Neural progenitor cell (in vitro differentiated cells): ENCODE data around the gene ANO1. TPM values are rescaled to one million over a fixed set of nuclear protein-coding genes. Genes with fewer than 3 reads are reported as not detected.

Experiments used
- DNase-seq: peaks from one replicate; pipeline ENCODE4 v3.0.0-alpha.2; 2016; ENCODE audit warnings: low spot score
- H2AFZ ChIP-seq: fragments of 200-600 bp; sonication (generic); replicated peaks from 2 replicates; pipeline ENCODE4 v1.6.1; 2016; ENCODE audit warnings: antibody characterized with exemption
- H3F3A ChIP-seq: fragments of 200-600 bp; sonication (generic); 2 replicates; pipeline ENCODE4 v1.6.1; 2016; ENCODE audit warnings: antibody characterized with exemption, low read depth
- H3K27ac ChIP-seq: fragments of 200-600 bp; sonication (generic); 2 replicates; pipeline ENCODE4 v1.5.1; 2016; ENCODE audit warnings: mild to moderate bottlenecking
- H3K27me3 ChIP-seq: fragments of 200-600 bp; sonication (generic); 2 replicates; pipeline ENCODE4 v1.6.1; 2016; ENCODE audit warnings: mild to moderate bottlenecking, moderate library complexity
- H3K36me3 ChIP-seq: fragments of 200-600 bp; sonication (generic); 2 replicates; pipeline ENCODE4 v1.5.1; 2016
- H3K4me1 ChIP-seq: fragments of 200-600 bp; sonication (generic); 2 replicates; pipeline ENCODE4 v1.6.1; 2016; ENCODE audit warnings: mixed run types
- H3K4me2 ChIP-seq: fragments of 200-600 bp; sonication (generic); 2 replicates; pipeline ENCODE4 v1.6.1; 2016
- H3K4me3 ChIP-seq: fragments of 200-600 bp; sonication (generic); 2 replicates; pipeline ENCODE4 v1.5.1; 2016
- H3K79me2 ChIP-seq: fragments of 200-600 bp; sonication (generic); 2 replicates; pipeline ENCODE4 v1.6.1; 2016; ENCODE audit warnings: low read depth
- H3K9ac ChIP-seq: fragments of 200-600 bp; sonication (generic); 2 replicates; pipeline ENCODE4 v1.6.1; 2016
- H3K9me3 ChIP-seq: fragments of 200-600 bp; sonication (generic); 2 replicates; pipeline ENCODE4 v1.5.1; 2016; ENCODE audit warnings: low read depth
- H4K20me1 ChIP-seq: fragments of 200-600 bp; sonication (generic); 2 replicates; pipeline ENCODE4 v1.6.1; 2016; ENCODE audit warnings: low read depth
- H3K27ac Mint-ChIP-seq: 3 replicates; pipeline ENCODE4 v1.8.0; 2021; ENCODE audit warnings: mixed read lengths
- H3K27me3 Mint-ChIP-seq: 2 replicates; pipeline ENCODE4 v1.8.0; 2022; ENCODE audit warnings: low read depth, mild to moderate bottlenecking, inconsistent platforms, moderate library complexity, mixed read lengths; ENCODE audit not compliant: insufficient read depth
- H3K36me3 Mint-ChIP-seq: 3 replicates; pipeline ENCODE4 v1.8.0; 2021; ENCODE audit warnings: mixed read lengths
- H3K4me1 Mint-ChIP-seq: 3 replicates; pipeline ENCODE4 v1.8.0; 2021; ENCODE audit warnings: mixed read lengths
- H3K4me3 Mint-ChIP-seq: 3 replicates; pipeline ENCODE4 v1.8.0; 2021; ENCODE audit warnings: mild to moderate bottlenecking, moderate library complexity, mixed read lengths
- H3K9me3 Mint-ChIP-seq: 3 replicates; pipeline ENCODE4 v1.8.0; 2020; ENCODE audit warnings: mixed read lengths
- EZH2 ChIP-seq: fragments of 200-600 bp; sonication (generic); IDR thresholded peaks from 2 replicates; pipeline ENCODE4 v1.6.1; 2017; ENCODE audit warnings: antibody characterized with exemption, mild to moderate bottlenecking, moderate library complexity
- EZH2phosphoT487 ChIP-seq: fragments of 200-600 bp; sonication (generic); IDR thresholded peaks from 2 replicates; pipeline ENCODE4 v1.6.1; 2017; ENCODE audit warnings: antibody characterized with exemption
- total RNA-seq: library from RNA; depleted of rRNA; stranded (reverse); fragments of >200 nt; gene quantifications from 2 replicates; pipeline ENCODE4 v1.2.3, GENCODE V29; 2015; ENCODE audit warnings: low replicate concordance
- TF ChIP-seq, protein P1 (sequence below): fragments of 200-600 bp; sonication (generic); IDR thresholded peaks from 2 replicates; pipeline ENCODE4 v1.5.1; 2017; ENCODE audit warnings: antibody characterized with exemption, mild to moderate bottlenecking

ANO1 gene
- total RNA-seq, 1 donor from 2014 or later, result not detected

DNA sequence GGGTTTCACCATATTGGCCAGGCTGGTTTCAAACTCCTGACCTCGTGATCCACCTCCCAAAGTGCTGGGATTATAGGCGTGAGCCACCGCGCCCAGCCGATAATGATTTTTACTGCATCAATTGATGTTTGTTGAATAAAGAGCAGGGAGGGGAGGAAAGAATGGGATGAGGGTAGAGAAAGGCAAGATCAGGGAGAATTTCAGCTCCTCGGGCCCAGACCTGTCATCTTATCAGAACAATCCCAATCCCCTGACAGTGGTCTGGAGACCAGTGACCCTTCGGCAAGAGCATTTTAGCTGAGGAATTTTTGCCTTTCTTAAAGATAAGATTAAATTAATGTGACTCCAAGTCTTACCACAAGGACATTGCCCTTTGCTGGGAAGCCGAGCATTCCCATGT is 15.0 kb upstream of the ANO1 start:
- Histone ChIP-seq H3K36me3 (no peaks in the 10 kb centered on the region), H3K4me2 (no peak overlapping the region), H3K9me3 (no peaks in the 10 kb centered on the region), H2AFZ (no peak overlapping the region), H3K27ac (no peak overlapping the region), H3K4me3 (no peak overlapping the region), H3K9ac (no peak overlapping the region), H3K4me1 (peaks cover 7% of the 10 kb centered on the region), H4K20me1 (peaks cover 6% of the 10 kb centered on the region), H3K79me2 (no peaks in the 10 kb centered on the region), H3F3A (peaks cover 9% of the 10 kb centered on the region), H3K27me3 (no peaks in the 10 kb centered on the region)
- no peak overlapping the region for H3K4me3 Mint-ChIP-seq
- H3K27ac Mint-ChIP-seq, result no peak overlapping the region
- no peak for TF ChIP-seq EZH2phosphoT487
- TF ChIP-seq, protein P1, sequence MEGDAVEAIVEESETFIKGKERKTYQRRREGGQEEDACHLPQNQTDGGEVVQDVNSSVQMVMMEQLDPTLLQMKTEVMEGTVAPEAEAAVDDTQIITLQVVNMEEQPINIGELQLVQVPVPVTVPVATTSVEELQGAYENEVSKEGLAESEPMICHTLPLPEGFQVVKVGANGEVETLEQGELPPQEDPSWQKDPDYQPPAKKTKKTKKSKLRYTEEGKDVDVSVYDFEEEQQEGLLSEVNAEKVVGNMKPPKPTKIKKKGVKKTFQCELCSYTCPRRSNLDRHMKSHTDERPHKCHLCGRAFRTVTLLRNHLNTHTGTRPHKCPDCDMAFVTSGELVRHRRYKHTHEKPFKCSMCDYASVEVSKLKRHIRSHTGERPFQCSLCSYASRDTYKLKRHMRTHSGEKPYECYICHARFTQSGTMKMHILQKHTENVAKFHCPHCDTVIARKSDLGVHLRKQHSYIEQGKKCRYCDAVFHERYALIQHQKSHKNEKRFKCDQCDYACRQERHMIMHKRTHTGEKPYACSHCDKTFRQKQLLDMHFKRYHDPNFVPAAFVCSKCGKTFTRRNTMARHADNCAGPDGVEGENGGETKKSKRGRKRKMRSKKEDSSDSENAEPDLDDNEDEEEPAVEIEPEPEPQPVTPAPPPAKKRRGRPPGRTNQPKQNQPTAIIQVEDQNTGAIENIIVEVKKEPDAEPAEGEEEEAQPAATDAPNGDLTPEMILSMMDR, result no peak
- TF ChIP-seq EZH2, result no peak
- DNase-seq, result no peak
- H3K4me1 Mint-ChIP-seq, result peaks cover 17% of the 10 kb centered on the region
- no peaks in the 10 kb centered on the region for H3K36me3 Mint-ChIP-seq
- H3K9me3 Mint-ChIP-seq, result peaks cover 3% of the 10 kb centered on the region
- H3K27me3 Mint-ChIP-seq, result peaks cover 14% of the 10 kb centered on the region

GRCh38 chr11:70063555-70063954 is 14.6 kb upstream of the ANO1 start:
- H3K36me3 ChIP-seq, result no peaks in the 10 kb centered on the region
- H3K4me1 Mint-ChIP-seq, result peaks cover 21% of the 10 kb centered on the region
- H4K20me1 ChIP-seq, result peaks cover 6% of the 10 kb centered on the region
- peaks cover under 1% of the 10 kb centered on the region for H3K27me3 ChIP-seq
- peak overlapping the region; percentile 1 for H3K4me3 Mint-ChIP-seq
- no peak overlapping the region for H3K4me3 ChIP-seq
- TF ChIP-seq, protein P1, result no peak
- TF ChIP-seq EZH2 (no peak), EZH2phosphoT487 (no peak)
- H3K27ac ChIP-seq, result no peak overlapping the region
- no peaks in the 10 kb centered on the region for H3K9me3 ChIP-seq
- no peaks in the 10 kb centered on the region for H3K36me3 Mint-ChIP-seq
- H3K9me3 Mint-ChIP-seq, result peaks cover 3% of the 10 kb centered on the region
- H3K79me2 ChIP-seq, result no peaks in the 10 kb centered on the region
- H3K9ac ChIP-seq, result no peak overlapping the region
- peaks cover 11% of the 10 kb centered on the region for H3K4me1 ChIP-seq
- no peak overlapping the region for H2AFZ ChIP-seq
- no peak overlapping the region for H3K4me2 ChIP-seq
- DNase-seq, result no peak
- peak overlapping the region; percentile 39 for H3K27ac Mint-ChIP-seq
- peaks cover 13% of the 10 kb centered on the region for H3F3A ChIP-seq
- peaks cover 15% of the 10 kb centered on the region for H3K27me3 Mint-ChIP-seq

- Histone ChIP-seq H3K27me3 (peaks cover 7% of the 10 kb centered on the region), H3K27ac (no peak overlapping the region), H3K4me3 (no peak overlapping the region), H3K9me3 (no peaks in the 10 kb centered on the region), H3K4me2 (no peak overlapping the region), H2AFZ (no peak overlapping the region), H3K9ac (no peak overlapping the region), H3K4me1 (peaks cover 18% of the 10 kb centered on the region), H3K36me3 (no peaks in the 10 kb centered on the region), H3F3A (peaks cover 19% of the 10 kb centered on the region), H4K20me1 (peaks cover 6% of the 10 kb centered on the region), H3K79me2 (no peaks in the 10 kb centered on the region)
- Mint-ChIP-seq H3K4me1 (peaks cover 23% of the 10 kb centered on the region), H3K27me3 (peaks cover 15% of the 10 kb centered on the region), H3K9me3 (peaks cover 3% of the 10 kb centered on the region), H3K27ac (peak overlapping the region; percentile 39), H3K4me3 (no peak overlapping the region), H3K36me3 (no peaks in the 10 kb centered on the region)
- no peak for TF ChIP-seq EZH2phosphoT487
- TF ChIP-seq EZH2, result no peak
- TF ChIP-seq, protein P1, result no peak
- no peak for DNase-seq
Measured at GRCh38 chr11:70064008-70064725, 13.9 kb upstream of the ANO1 start.
